ENCODE measurements around the gene MRPL18. TPM values are rescaled to one million over a fixed set of nuclear protein-coding genes. Genes with fewer than 3 reads are reported as not detected.
A peak's percentile ranks its signal among the peaks of the same experiment; 100 is the strongest.

The MRPL18 gene
- total and polyA plus RNA-seq, 2 of the 4 experiments (the other 2 are of a cell fraction), result 53.4 to 56.8 TPM

DNA sequence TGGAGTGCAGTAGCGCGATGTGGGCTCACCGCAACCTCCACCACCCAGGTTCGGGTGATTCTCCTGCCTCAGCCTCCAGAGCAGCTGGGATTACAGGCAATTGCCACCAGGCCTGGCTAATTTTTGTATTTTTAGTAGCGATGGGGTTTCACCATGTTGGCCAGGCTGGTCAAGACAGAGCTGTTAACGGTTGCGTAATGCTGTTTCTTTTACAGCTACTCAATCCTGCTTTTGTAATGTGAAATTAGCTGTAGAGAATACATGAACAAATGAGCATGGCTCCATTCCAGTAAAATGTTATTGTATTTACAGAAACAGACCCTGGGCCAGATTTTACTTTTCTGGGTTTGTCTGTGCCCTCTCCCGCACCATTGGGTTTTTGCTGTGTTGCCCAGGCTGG lies 11.7 kb downstream of the MRPL18 start:
- Histone ChIP-seq H3K56ac (ENCODE audit: extremely low read depth, insufficient read depth, low read length) (no peak overlapping the region), H4K5ac (ENCODE audit: low read depth, low read length) (no peak overlapping the region), H3K9ac (ENCODE audit: low read depth, low read length) (no peak overlapping the region), H3K36me3 (ENCODE audit: control insufficient read depth, insufficient read depth, low read length) (peaks cover 15% of the 10 kb centered on the region), H2BK120ac (ENCODE audit: low read depth, low read length) (no peak overlapping the region), H2BK20ac (ENCODE audit: low read depth, low read length) (no peak overlapping the region), H3K4me1 (ENCODE audit: control insufficient read depth, insufficient read depth, low read length) (no peaks in the 10 kb centered on the region; the same call in 1 of the 2 replicates), H4K91ac (ENCODE audit: insufficient read depth, low read depth, low read length) (no peak overlapping the region), H4K8ac (ENCODE audit: low read depth in 2 of 2, low read length in 2 of 2) (no peak overlapping the region), H3K4me3 (ENCODE audit: insufficient read depth, low read depth, low read length) (no peak overlapping the region), H3K9me3 (ENCODE audit: control insufficient read depth, insufficient read depth, low read length) (no peaks in the 10 kb centered on the region), H3K9me1 (ENCODE audit: insufficient read depth, low read length) (no peaks in the 10 kb centered on the region), H3K27me3 (ENCODE audit: control insufficient read depth, insufficient read depth, low read length) (no peaks in the 10 kb centered on the region), H2AFZ (replicated peaks; ENCODE audit: low read length, poor library complexity) (no peak overlapping the region), H2BK15ac (ENCODE audit: low read depth, low read length) (no peak overlapping the region), H4K20me1 (ENCODE audit: insufficient read depth, low read length) (no peaks in the 10 kb centered on the region), H3K27ac (ENCODE audit: insufficient read depth, low read length) (no peak overlapping the region), H3K4ac (ENCODE audit: low read depth, low read length) (no peak overlapping the region), H3K79me1 (ENCODE audit: low read depth in 1 of 2, low read length in 2 of 2) (peaks cover 0 to 3% of the 10 kb centered on the region in 2 experiments; a peak in 2 of 4 replicates), H3K18ac (ENCODE audit: low read depth, low read length) (no peak overlapping the region), H3K4me2 (ENCODE audit: low read depth, low read length) (no peak overlapping the region), H2AK5ac (ENCODE audit: low read depth, low read length) (no peak overlapping the region), H2AK9ac (replicated peaks; ENCODE audit: low read depth, low read length, poor library complexity) (no peak overlapping the region), H3K14ac (replicated peaks; ENCODE audit: low read depth, low read length) (no peak overlapping the region), H2BK5ac (ENCODE audit: low read depth, low read length, poor library complexity, severe bottlenecking) (no peak overlapping the region), H3K23ac (ENCODE audit: low read depth, low read length) (no peak overlapping the region)
- dilution Hi-C loops (cut with HindIII; ENCODE audit: low sequenced_read_pairs, unreplicated experiment), result no loop called here
- ChIA-PET CTCF (no interaction called here), POLR2A (ENCODE audit: unreplicated experiment) (no interaction called here)
- intact Hi-C loops (cut with micrococcal nuclease), result no loop called here
- no TSS peak for BruUV-seq (replicated peaks)
- 50% methylated on average over 1 of the region's 8 CpGs; no CpG with 5 or more reads in 1 of the 2 experiments for WGBS, 2 experiments (ENCODE audit: extremely low coverage in 2 of 2, insufficient read length in 1 of 2)
- in situ Hi-C loops (cut with MboI; ENCODE audit: low sequenced_read_pairs), result loop anchor here (25.0 kb wide), 1 partner anchor 615 kb away; no protein-coding TSS in a partner anchor
- ATAC-seq (ENCODE audit: low read depth) (no peak), DNase-seq (peak; percentile 6)
- TF ChIP-seq BHLHE40 (IDR thresholded peaks at IDR 0.05; ENCODE audit: low read depth, low read length) (no peak), MAFK (IDR thresholded peaks at IDR 0.05; ENCODE audit: low read depth, low read length) (no peak), CEBPB (IDR thresholded peaks at IDR 0.05; ENCODE audit: low read depth, low read length) (peak; percentile 84)
